Stimulated activated memory B cell treated with anti-CD40 and anti-IgM and Interleukin-4, amounts not matched to agents 10 μg/mL and 1 μg/mL and 100 μg/mL, for 72 hours (primary cell): ENCODE results near the gene ITPR2.
A peak's percentile ranks its signal among the peaks of the same experiment; 100 is the strongest.
"Not testable (repeated sequence)": the region's sequence is repeated elsewhere in the genome, so short reads cannot be mapped to it uniquely, and the experiment has no call there.

Experiments
- ATAC-seq: fragments of 150-1000 bp; cut with Tn5 transposase; 2 replicates; pipeline ENCODE4 v1.10.0; 2021
- H3K27ac Mint-ChIP-seq: one replicate; pipeline ENCODE4 v1.8.0; 2022; ENCODE audit warnings: mild to moderate bottlenecking, mixed read lengths
- H3K27me3 Mint-ChIP-seq: one replicate; pipeline ENCODE4 v1.8.0; 2022; ENCODE audit warnings: mixed read lengths
- H3K36me3 Mint-ChIP-seq: one replicate; pipeline ENCODE4 v1.8.0; 2022; ENCODE audit warnings: mixed read lengths
- H3K4me1 Mint-ChIP-seq: one replicate; pipeline ENCODE4 v1.8.0; 2022; ENCODE audit warnings: mixed read lengths
- H3K4me3 Mint-ChIP-seq: one replicate; pipeline ENCODE4 v1.8.0; 2022; ENCODE audit warnings: mild to moderate bottlenecking, moderate library complexity, mixed read lengths
- H3K9me3 Mint-ChIP-seq: one replicate; pipeline ENCODE4 v1.8.0; 2022; ENCODE audit warnings: mixed read lengths

Gene ITPR2

DNA sequence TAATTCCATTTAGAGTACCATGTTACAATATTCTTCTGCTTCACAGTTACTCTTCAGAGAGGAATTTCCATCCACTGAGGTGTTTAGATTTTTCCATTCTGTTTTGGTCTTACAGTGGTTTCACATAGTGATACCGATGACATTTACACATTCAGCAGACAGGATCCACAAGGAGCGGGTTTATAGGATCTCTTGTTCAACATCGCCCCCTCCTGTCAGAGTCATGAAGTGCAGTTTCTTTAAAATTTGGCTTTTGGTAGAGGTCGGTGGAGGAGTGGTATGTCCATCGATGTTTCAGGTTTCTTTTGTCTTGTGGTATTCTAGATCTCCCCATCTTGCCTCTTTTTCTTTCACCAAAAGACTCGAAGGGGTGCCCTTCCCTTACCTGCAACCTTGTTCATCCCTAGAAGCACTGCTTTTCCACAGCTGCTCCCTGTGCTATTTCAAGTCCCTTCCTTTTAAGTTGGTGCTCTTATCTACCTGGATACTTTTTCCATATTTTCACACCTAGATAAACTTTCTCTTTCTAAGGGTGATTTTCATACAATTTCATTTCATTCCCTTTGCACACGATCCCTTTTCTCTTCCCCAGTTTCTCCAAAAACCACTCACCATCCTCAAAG lies 181.3 kb downstream of the ITPR2 start:
- Mint-ChIP-seq H3K4me3 (no peak overlapping the region), H3K27ac (no peak overlapping the region), H3K9me3 (peaks cover 7% of the 10 kb centered on the region), H3K36me3 (peaks cover 79% of the 10 kb centered on the region), H3K4me1 (peaks cover 17% of the 10 kb centered on the region), H3K27me3 (no peaks in the 10 kb centered on the region)
- ATAC-seq: peak; percentile 65

GRCh38 chr12:26651036-26651435 lies 182.0 kb downstream of the ITPR2 start:
- no peak overlapping the region for H3K4me3 Mint-ChIP-seq
- H3K36me3 Mint-ChIP-seq: peaks cover 81% of the 10 kb centered on the region
- ATAC-seq: no peak
- peaks cover 7% of the 10 kb centered on the region for H3K9me3 Mint-ChIP-seq
- peaks cover 17% of the 10 kb centered on the region for H3K4me1 Mint-ChIP-seq
- H3K27me3 Mint-ChIP-seq: no peaks in the 10 kb centered on the region
- no peak overlapping the region for H3K27ac Mint-ChIP-seq

GRCh38 chr12:26648999-26649398 lies 184.0 kb downstream of the ITPR2 start:
- Mint-ChIP-seq H3K36me3 (peaks cover 88% of the 10 kb centered on the region), H3K9me3 (peaks cover 7% of the 10 kb centered on the region), H3K4me3 (no peak overlapping the region), H3K27ac (no peak overlapping the region), H3K27me3 (no peaks in the 10 kb centered on the region), H3K4me1 (peaks cover 22% of the 10 kb centered on the region)
- ATAC-seq: no peak

DNA sequence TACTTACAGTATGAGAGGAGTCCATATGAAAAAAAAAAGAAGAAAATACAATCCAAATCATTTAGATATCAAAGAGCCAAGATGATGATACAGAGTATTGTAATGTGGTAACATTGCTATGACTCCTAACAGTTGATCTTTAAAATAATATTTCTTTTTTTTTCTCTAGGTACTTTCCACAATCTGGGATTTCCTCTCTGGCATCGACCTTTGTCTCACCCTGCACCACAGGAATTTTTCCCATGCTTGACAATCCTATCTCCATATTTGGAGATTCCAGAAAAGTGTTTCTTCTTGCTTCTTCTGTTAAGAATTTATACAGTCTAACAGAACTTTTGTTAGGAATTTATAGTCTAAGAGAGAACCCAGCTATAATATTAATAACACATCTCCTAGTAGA lies 184.4 kb downstream of the ITPR2 start:
- peaks cover 87% of the 10 kb centered on the region for H3K36me3 Mint-ChIP-seq
- no peaks in the 10 kb centered on the region for H3K27me3 Mint-ChIP-seq
- peaks cover 7% of the 10 kb centered on the region for H3K9me3 Mint-ChIP-seq
- peaks cover 22% of the 10 kb centered on the region for H3K4me1 Mint-ChIP-seq
- H3K27ac Mint-ChIP-seq: no peak overlapping the region
- ATAC-seq: no peak
- no peak overlapping the region for H3K4me3 Mint-ChIP-seq

DNA sequence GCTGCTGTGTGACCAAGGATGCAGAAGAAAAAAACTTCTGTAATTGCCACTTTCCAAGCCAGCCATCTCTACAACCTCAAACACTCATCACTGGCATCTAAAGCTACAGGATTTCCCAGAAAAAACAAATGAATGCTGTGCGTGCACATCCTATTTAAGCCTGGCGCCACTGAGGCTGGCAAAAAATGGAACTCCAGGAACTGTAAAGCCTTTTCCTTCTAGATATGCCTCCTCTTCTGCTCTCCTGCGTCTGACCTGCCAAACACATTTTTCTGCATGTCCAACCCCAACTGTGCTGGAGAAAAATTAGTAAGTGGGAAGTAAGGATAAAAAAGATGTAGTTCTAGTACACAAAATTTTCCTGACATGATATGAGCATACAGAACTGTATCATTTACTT lies 184.9 kb downstream of the ITPR2 start:
- H3K27ac Mint-ChIP-seq: no peak overlapping the region
- no peak overlapping the region for H3K4me3 Mint-ChIP-seq
- no peak for ATAC-seq
- H3K9me3 Mint-ChIP-seq: peaks cover 7% of the 10 kb centered on the region
- peaks cover 87% of the 10 kb centered on the region for H3K36me3 Mint-ChIP-seq
- no peaks in the 10 kb centered on the region for H3K27me3 Mint-ChIP-seq
- H3K4me1 Mint-ChIP-seq: peaks cover 22% of the 10 kb centered on the region

DNA sequence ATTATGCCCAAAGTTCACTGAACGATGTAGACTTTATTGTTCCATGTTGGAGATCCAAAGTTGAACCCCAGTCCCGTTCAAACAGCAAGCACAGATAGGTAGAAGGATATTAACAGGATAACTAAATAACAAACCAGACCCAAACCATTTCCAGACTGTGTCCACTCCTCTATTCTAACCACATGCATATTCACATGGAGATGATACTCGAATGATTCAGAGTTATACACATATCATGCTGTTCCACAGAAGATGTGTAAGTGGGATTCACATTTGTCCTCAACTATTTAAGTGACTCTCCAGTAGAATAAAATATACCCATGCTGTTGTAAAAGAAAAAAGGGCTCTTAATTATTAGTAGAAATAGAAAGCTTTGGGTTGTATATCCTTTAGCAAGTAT lies 185.9 kb downstream of the ITPR2 start:
- no peak for ATAC-seq
- Mint-ChIP-seq H3K9me3 (peaks cover 7% of the 10 kb centered on the region), H3K4me3 (no peak overlapping the region), H3K4me1 (peaks cover 20% of the 10 kb centered on the region), H3K36me3 (peaks cover 85% of the 10 kb centered on the region), H3K27ac (no peak overlapping the region), H3K27me3 (no peaks in the 10 kb centered on the region)

GRCh38 chr12:26646571-26646970 lies 186.4 kb downstream of the ITPR2 start:
- Mint-ChIP-seq H3K27ac (no peak overlapping the region), H3K36me3 (peaks cover 82% of the 10 kb centered on the region), H3K27me3 (no peaks in the 10 kb centered on the region), H3K4me1 (peaks cover 15% of the 10 kb centered on the region), H3K4me3 (no peak overlapping the region), H3K9me3 (peaks cover 3% of the 10 kb centered on the region)
- no peak for ATAC-seq

GRCh38 chr12:26644376-26644775 lies 188.6 kb downstream of the ITPR2 start:
- H3K9me3 Mint-ChIP-seq, H3K4me1 Mint-ChIP-seq, ATAC-seq, H3K4me3 Mint-ChIP-seq, H3K27ac Mint-ChIP-seq, H3K27me3 Mint-ChIP-seq: not testable (repeated sequence)
- H3K36me3 Mint-ChIP-seq: peaks cover 82% of the 10 kb centered on the region

GRCh38 chr12:26643532-26644315 lies 189.3 kb downstream of the ITPR2 start:
- no peaks in the 10 kb centered on the region for H3K27me3 Mint-ChIP-seq
- peaks cover 5% of the 10 kb centered on the region for H3K9me3 Mint-ChIP-seq
- H3K4me1 Mint-ChIP-seq: peaks cover 5% of the 10 kb centered on the region
- no peak overlapping the region for H3K4me3 Mint-ChIP-seq
- peaks cover 80% of the 10 kb centered on the region for H3K36me3 Mint-ChIP-seq
- H3K27ac Mint-ChIP-seq: no peak overlapping the region
- no peak for ATAC-seq

DNA sequence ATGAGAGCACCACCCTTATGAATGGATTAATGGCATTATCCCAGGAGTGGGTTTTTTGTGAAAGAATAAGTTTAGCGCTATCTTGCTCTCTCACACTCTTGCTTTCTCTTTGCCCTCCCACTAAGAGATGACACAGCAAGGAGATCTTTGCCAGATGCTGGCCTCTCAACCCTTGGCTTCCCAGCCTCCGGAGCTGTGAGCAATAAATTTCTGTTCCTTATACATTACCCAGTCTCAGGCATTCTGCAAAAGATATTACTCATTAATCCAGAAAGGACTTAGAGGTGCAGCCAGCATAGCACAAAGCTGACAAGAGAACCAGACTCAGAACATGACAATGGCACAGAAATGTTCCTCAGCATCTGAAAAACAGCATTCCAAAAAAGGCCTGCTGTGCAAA lies 190.6 kb downstream of the ITPR2 start:
- H3K27ac Mint-ChIP-seq: no peak overlapping the region
- H3K9me3 Mint-ChIP-seq: peaks cover 5% of the 10 kb centered on the region
- ATAC-seq: no peak
- peaks cover 78% of the 10 kb centered on the region for H3K36me3 Mint-ChIP-seq
- peaks cover 5% of the 10 kb centered on the region for H3K4me1 Mint-ChIP-seq
- no peaks in the 10 kb centered on the region for H3K27me3 Mint-ChIP-seq
- no peak overlapping the region for H3K4me3 Mint-ChIP-seq

GRCh38 chr12:26636710-26637328 lies 196.2 kb downstream of the ITPR2 start:
- H3K27me3 Mint-ChIP-seq: no peaks in the 10 kb centered on the region
- no peak overlapping the region for H3K27ac Mint-ChIP-seq
- H3K9me3 Mint-ChIP-seq: peaks cover 5% of the 10 kb centered on the region
- peaks cover 53% of the 10 kb centered on the region for H3K36me3 Mint-ChIP-seq
- H3K4me1 Mint-ChIP-seq: no peaks in the 10 kb centered on the region
- no peak for ATAC-seq
- H3K4me3 Mint-ChIP-seq: no peak overlapping the region

- Mint-ChIP-seq H3K27ac (no peak overlapping the region), H3K36me3 (peaks cover 51% of the 10 kb centered on the region), H3K27me3 (no peaks in the 10 kb centered on the region), H3K9me3 (no peaks in the 10 kb centered on the region), H3K4me1 (no peaks in the 10 kb centered on the region), H3K4me3 (no peak overlapping the region)
- ATAC-seq: no peak
Observed at GRCh38 chr12:26633591-26634210, 199.3 kb downstream of the ITPR2 start.

GRCh38 chr12:26632756-26633155 lies 200.2 kb downstream of the ITPR2 start:
- Mint-ChIP-seq H3K9me3 (no peaks in the 10 kb centered on the region), H3K4me3 (no peak overlapping the region), H3K27me3 (no peaks in the 10 kb centered on the region), H3K4me1 (no peaks in the 10 kb centered on the region), H3K36me3 (peaks cover 52% of the 10 kb centered on the region), H3K27ac (no peak overlapping the region)
- no peak for ATAC-seq

DNA sequence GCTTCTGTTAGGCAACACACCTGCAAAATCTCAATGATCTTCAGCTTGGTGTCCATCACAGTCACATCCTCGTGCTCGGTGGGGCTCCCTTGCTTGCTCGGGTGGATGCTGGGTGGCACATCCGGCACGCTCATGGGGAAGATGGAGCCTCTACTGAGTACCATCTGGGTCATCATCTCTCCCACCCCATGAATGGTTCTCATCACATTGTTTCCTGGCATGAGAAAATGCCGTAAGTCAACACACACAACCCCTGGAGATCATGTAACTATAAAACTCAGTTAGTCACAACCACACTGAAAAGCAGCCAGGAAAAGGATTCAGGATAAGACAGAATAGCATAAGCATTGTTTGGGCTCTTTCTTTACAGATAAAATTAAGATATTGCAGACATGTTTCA lies 201.1 kb downstream of the ITPR2 start:
- Mint-ChIP-seq H3K36me3 (peaks cover 61% of the 10 kb centered on the region), H3K9me3 (no peaks in the 10 kb centered on the region), H3K27ac (no peak overlapping the region), H3K4me1 (no peaks in the 10 kb centered on the region), H3K4me3 (no peak overlapping the region), H3K27me3 (no peaks in the 10 kb centered on the region)
- ATAC-seq: no peak

- no peaks in the 10 kb centered on the region for H3K9me3 Mint-ChIP-seq
- H3K27ac Mint-ChIP-seq: no peak overlapping the region
- H3K27me3 Mint-ChIP-seq: no peaks in the 10 kb centered on the region
- H3K36me3 Mint-ChIP-seq: peaks cover 65% of the 10 kb centered on the region
- ATAC-seq: no peak
- H3K4me1 Mint-ChIP-seq: no peaks in the 10 kb centered on the region
- H3K4me3 Mint-ChIP-seq: no peak overlapping the region
Observed at GRCh38 chr12:26630546-26631027, 202.4 kb downstream of the ITPR2 start.
